ENCODE data around the gene ABCD4. TPM values are rescaled to one million over a fixed set of nuclear protein-coding genes. Genes with fewer than 3 reads are reported as not detected.
A peak's percentile ranks its signal among the peaks of the same experiment; 100 is the strongest.

The ABCD4 gene
- total RNA-seq, 4 donors from 2014 or later: 26.1 to 73.4 (median 49.5) TPM

GRCh38 chr14:74261288-74261687 is 41.4 kb downstream of the ABCD4 start:
- TF ChIP-seq POLR2A (IDR thresholded peaks at IDR 0.05) (no peak), CTCF (IDR thresholded peaks at IDR 0.05) (no peak)
- Histone ChIP-seq H3K4me3 (no peak overlapping the region), H3K4me1 (no peaks in the 10 kb centered on the region), H3K9me3 (no peaks in the 10 kb centered on the region), H3K36me3 (no peaks in the 10 kb centered on the region), H3K27me3 (peaks cover 0 to 4% of the 10 kb centered on the region in 2 donors), H3K27ac (no peak overlapping the region)
- DNase-seq: no peak
- intact Hi-C loops (cut with DNase I; ENCODE audit: low total_unique reads): no loop called here

- DNase-seq: no peak
- TF ChIP-seq POLR2A (IDR thresholded peaks at IDR 0.05) (no peak), CTCF (IDR thresholded peaks at IDR 0.05) (no peak)
- intact Hi-C loops (cut with DNase I; ENCODE audit: low total_unique reads): no loop called here
- Histone ChIP-seq H3K4me1 (no peaks in the 10 kb centered on the region), H3K4me3 (no peak overlapping the region), H3K36me3 (no peaks in the 10 kb centered on the region), H3K9me3 (no peaks in the 10 kb centered on the region), H3K27me3 (peaks cover 0 to 4% of the 10 kb centered on the region in 2 donors), H3K27ac (no peak overlapping the region)
Measured at GRCh38 chr14:74260525-74261233, 42.1 kb downstream of the ABCD4 start.

GRCh38 chr14:74259513-74259912 is 43.2 kb downstream of the ABCD4 start:
- no peaks in the 10 kb centered on the region for H3K36me3 ChIP-seq
- intact Hi-C loops (cut with DNase I; ENCODE audit: low total_unique reads): no loop called here
- TF ChIP-seq CTCF (IDR thresholded peaks at IDR 0.05) (no peak), POLR2A (IDR thresholded peaks at IDR 0.05) (no peak)
- peaks cover 0 to 4% of the 10 kb centered on the region in 2 donors for H3K27me3 ChIP-seq
- no peak for DNase-seq
- H3K9me3 ChIP-seq: no peaks in the 10 kb centered on the region
- H3K27ac ChIP-seq: no peak overlapping the region
- H3K4me3 ChIP-seq: no peak overlapping the region
- H3K4me1 ChIP-seq: no peaks in the 10 kb centered on the region

- no peak for DNase-seq
- intact Hi-C loops (cut with DNase I; ENCODE audit: low total_unique reads): no loop called here
- Histone ChIP-seq H3K27ac (no peak overlapping the region), H3K27me3 (peaks cover 0 to 4% of the 10 kb centered on the region in 2 donors), H3K4me3 (no peak overlapping the region), H3K4me1 (no peaks in the 10 kb centered on the region), H3K36me3 (no peaks in the 10 kb centered on the region), H3K9me3 (no peaks in the 10 kb centered on the region)
- no peak for TF ChIP-seq POLR2A (IDR thresholded peaks at IDR 0.05)
- no peak for TF ChIP-seq CTCF (IDR thresholded peaks at IDR 0.05)
Measured at GRCh38 chr14:74258764-74259035, 44.0 kb downstream of the ABCD4 start.

GRCh38 chr14:74257941-74258763 is 44.6 kb downstream of the ABCD4 start:
- no peak for DNase-seq
- Histone ChIP-seq H3K4me3 (peak overlapping the region; percentile 42 to 48), H3K4me1 (no peaks in the 10 kb centered on the region), H3K27ac (no peak overlapping the region), H3K9me3 (no peaks in the 10 kb centered on the region), H3K36me3 (no peaks in the 10 kb centered on the region), H3K27me3 (peaks cover 0 to 4% of the 10 kb centered on the region in 2 donors)
- intact Hi-C loops (cut with DNase I; ENCODE audit: low total_unique reads): no loop called here
- TF ChIP-seq POLR2A (IDR thresholded peaks at IDR 0.05): no peak
- TF ChIP-seq CTCF (IDR thresholded peaks at IDR 0.05): no peak
